Mucosa of rectum (tissue), 2 donors: Measurements from ENCODE around the gene GMPPB.
A peak's percentile ranks its signal among the peaks of the same experiment; 100 is the strongest.

Experiments
- H3K27ac ChIP-seq, 2 donors: one replicate each; pipeline ENCODE4 v1.7.0; 2013; ENCODE audit warnings: inconsistent platforms in 2 of 2, low read depth in 2 of 2, low read length in 2 of 2
- H3K27me3 ChIP-seq, 2 donors: one replicate each; pipeline ENCODE4 v1.7.0; 2013; ENCODE audit warnings: low read length in 2 of 2; ENCODE audit not compliant: control insufficient read depth in 2 of 2, insufficient read depth in 2 of 2
- H3K36me3 ChIP-seq, 2 donors: one replicate each; pipeline ENCODE4 v1.7.0; 2013; ENCODE audit warnings: low read length in 2 of 2; ENCODE audit not compliant: control insufficient read depth in 2 of 2, insufficient read depth in 2 of 2
- H3K4me1 ChIP-seq, 2 donors: one replicate each; pipeline ENCODE4 v1.7.0; 2013; ENCODE audit warnings: low read length in 2 of 2, mild to moderate bottlenecking in 1 of 2; ENCODE audit not compliant: control insufficient read depth in 2 of 2, insufficient read depth in 2 of 2
- H3K4me3 ChIP-seq, 2 donors: one replicate each; pipeline ENCODE4 v1.7.0; 2013; ENCODE audit warnings: low read length in 2 of 2
- H3K9ac ChIP-seq, 2 donors: one replicate each; pipeline ENCODE4 v1.7.0; 2013; ENCODE audit warnings: low read length in 2 of 2, low read depth in 1 of 2, mild to moderate bottlenecking in 1 of 2
- H3K9me3 ChIP-seq, 2 donors: one replicate each; pipeline ENCODE4 v1.7.0; 2013; ENCODE audit warnings: low read length in 2 of 2; ENCODE audit not compliant: control insufficient read depth in 2 of 2
- donor health status: healthy.
- donor health status: Normal muscosa, but diverticular disease.

GMPPB gene

GRCh38 chr3:49673121-49673714 is 50.5 kb downstream of the GMPPB start:
- H3K27me3 ChIP-seq, result peaks cover 0 to 5% of the 10 kb centered on the region in 2 donors
- H3K9ac ChIP-seq, result peak overlapping the region; percentile 54 to 87
- no peaks in the 10 kb centered on the region for H3K9me3 ChIP-seq
- peaks cover 12 to 13% of the 10 kb centered on the region in 2 donors for H3K4me1 ChIP-seq
- H3K36me3 ChIP-seq, result peaks cover 21 to 27% of the 10 kb centered on the region in 2 donors
- peak overlapping the region; percentile 93 to 95 for H3K27ac ChIP-seq
- peak overlapping the region; percentile 83 to 89 for H3K4me3 ChIP-seq

GRCh38 chr3:49671291-49672288 is 52.2 kb downstream of the GMPPB start:
- H3K9ac ChIP-seq, result no peak overlapping the region
- no peak overlapping the region for H3K27ac ChIP-seq
- no peak overlapping the region for H3K4me3 ChIP-seq
- no peaks in the 10 kb centered on the region for H3K9me3 ChIP-seq
- H3K4me1 ChIP-seq, result peaks cover 12 to 13% of the 10 kb centered on the region in 2 donors
- peaks cover 0 to 9% of the 10 kb centered on the region in 2 donors for H3K27me3 ChIP-seq
- peaks cover 6 to 11% of the 10 kb centered on the region in 2 donors for H3K36me3 ChIP-seq

- Histone ChIP-seq H3K4me3 (no peak overlapping the region), H3K9me3 (no peaks in the 10 kb centered on the region), H3K4me1 (peaks cover 12 to 13% of the 10 kb centered on the region in 2 donors), H3K27me3 (peaks cover 0 to 9% of the 10 kb centered on the region in 2 donors), H3K9ac (no peak overlapping the region), H3K36me3 (peaks cover 0 to 4% of the 10 kb centered on the region in 2 donors), H3K27ac (no peak overlapping the region)
These were observed 52.8 kb downstream of the GMPPB start for GRCh38 chr3:49670940-49671290.
